KMS-11 (cell line): Measurements from ENCODE around the gene SLC12A6.

Source experiments
- H2AFZ ChIP-seq: fragments of 200-600 bp; sonication (generic); 2 replicates; pipeline ENCODE4 v1.6.1; 2016; ENCODE audit warnings: antibody characterized with exemption, mixed run types, low read depth
- H3K27ac ChIP-seq: fragments of 200-600 bp; sonication (generic); 2 replicates; pipeline ENCODE4 v1.6.1; 2016; ENCODE audit warnings: mild to moderate bottlenecking, mixed run types
- H3K27me3 ChIP-seq: fragments of 200-600 bp; sonication (generic); 2 replicates; pipeline ENCODE4 v1.6.1; 2017; ENCODE audit warnings: mild to moderate bottlenecking, low read depth, mixed run types, moderate library complexity; ENCODE audit not compliant: insufficient read depth
- H3K36me3 ChIP-seq: fragments of 200-600 bp; sonication (generic); 2 replicates; pipeline ENCODE4 v1.6.1; 2017; ENCODE audit warnings: mild to moderate bottlenecking, mixed run types; ENCODE audit not compliant: insufficient read depth
- H3K4me1 ChIP-seq: fragments of 200-600 bp; sonication (generic); 2 replicates; pipeline ENCODE4 v1.6.1; 2016; ENCODE audit warnings: mild to moderate bottlenecking, low read depth, mixed run types; ENCODE audit not compliant: poor library complexity, severe bottlenecking
- H3K4me2 ChIP-seq: fragments of 200-600 bp; sonication (generic); 2 replicates; pipeline ENCODE4 v1.7.0; 2016; ENCODE audit warnings: mild to moderate bottlenecking, mixed run types
- H3K4me3 ChIP-seq: fragments of 200-600 bp; sonication (generic); IDR thresholded peaks from 2 replicates; pipeline ENCODE4 v1.6.1; 2017; ENCODE audit warnings: low read depth, low read length, mixed read lengths; ENCODE audit not compliant: insufficient read depth
- H3K79me2 ChIP-seq: fragments of 200-600 bp; sonication (generic); 2 replicates; pipeline ENCODE4 v1.6.1; 2016; ENCODE audit warnings: low read depth, mixed run types; ENCODE audit not compliant: insufficient read depth
- H3K9ac ChIP-seq: fragments of 200-600 bp; sonication (generic); 2 replicates; pipeline ENCODE4 v1.6.1; 2016; ENCODE audit warnings: mild to moderate bottlenecking, mixed run types
- H4K20me1 ChIP-seq: fragments of 200-600 bp; sonication (generic); 2 replicates; pipeline ENCODE4 v1.6.1; 2016; ENCODE audit warnings: mild to moderate bottlenecking, mixed run types; ENCODE audit not compliant: insufficient read depth
- CTCF ChIP-seq: fragments of 200-600 bp; sonication (generic); conservative IDR thresholded peaks from 2 replicates; pipeline ENCODE4 v1.6.1; 2017; ENCODE audit warnings: low read depth, mild to moderate bottlenecking, antibody characterized with exemption, low read length, moderate library complexity, mixed read lengths

The SLC12A6 gene

GRCh38 chr15:34248190-34248589 is 89.4 kb downstream of the SLC12A6 start:
- Histone ChIP-seq H4K20me1 (no peaks in the 10 kb centered on the region), H3K27ac (no peak overlapping the region), H3K27me3 (no peaks in the 10 kb centered on the region), H3K4me2 (no peak overlapping the region), H2AFZ (no peak overlapping the region), H3K9ac (no peak overlapping the region), H3K4me1 (peaks cover 4% of the 10 kb centered on the region), H3K79me2 (no peaks in the 10 kb centered on the region), H3K36me3 (no peaks in the 10 kb centered on the region), H3K4me3 (no peak overlapping the region)
- TF ChIP-seq CTCF, result no peak

GRCh38 chr15:34246276-34246976 is 91.2 kb downstream of the SLC12A6 start:
- H3K27me3 ChIP-seq, result no peaks in the 10 kb centered on the region
- no peaks in the 10 kb centered on the region for H3K36me3 ChIP-seq
- TF ChIP-seq CTCF, result no peak
- no peak overlapping the region for H3K9ac ChIP-seq
- no peak overlapping the region for H3K4me3 ChIP-seq
- H2AFZ ChIP-seq, result no peak overlapping the region
- H3K4me1 ChIP-seq, result peaks cover 4% of the 10 kb centered on the region
- H3K27ac ChIP-seq, result no peak overlapping the region
- no peaks in the 10 kb centered on the region for H3K79me2 ChIP-seq
- H4K20me1 ChIP-seq, result no peaks in the 10 kb centered on the region
- no peak overlapping the region for H3K4me2 ChIP-seq

- Histone ChIP-seq H3K4me2 (no peak overlapping the region), H3K36me3 (no peaks in the 10 kb centered on the region), H3K27ac (no peak overlapping the region), H3K9ac (no peak overlapping the region), H3K79me2 (no peaks in the 10 kb centered on the region), H3K4me3 (no peak overlapping the region), H3K27me3 (no peaks in the 10 kb centered on the region), H3K4me1 (peaks cover 4% of the 10 kb centered on the region), H2AFZ (no peak overlapping the region), H4K20me1 (no peaks in the 10 kb centered on the region)
- TF ChIP-seq CTCF, result no peak
Observed at GRCh38 chr15:34243226-34243625, 94.4 kb downstream of the SLC12A6 start.

- TF ChIP-seq CTCF, result no peak
- no peaks in the 10 kb centered on the region for H3K4me1 ChIP-seq
- H3K27ac ChIP-seq, result no peak overlapping the region
- no peak overlapping the region for H3K9ac ChIP-seq
- no peaks in the 10 kb centered on the region for H4K20me1 ChIP-seq
- no peaks in the 10 kb centered on the region for H3K27me3 ChIP-seq
- H3K79me2 ChIP-seq, result no peaks in the 10 kb centered on the region
- no peaks in the 10 kb centered on the region for H3K36me3 ChIP-seq
- no peak overlapping the region for H2AFZ ChIP-seq
- no peak overlapping the region for H3K4me3 ChIP-seq
- H3K4me2 ChIP-seq, result no peak overlapping the region
Observed at GRCh38 chr15:34242331-34242710, 95.3 kb downstream of the SLC12A6 start.
